Neural crest cell (in vitro differentiated cells): Measurements from ENCODE around the gene CRB1. TPM values are rescaled to one million over a fixed set of nuclear protein-coding genes. Genes with fewer than 3 reads are reported as not detected.
A peak's percentile ranks its signal among the peaks of the same experiment; 100 is the strongest.

ENCODE experiments used
- DNase-seq: peaks from one replicate; pipeline ENCODE4 v3.0.0; 2021; ENCODE audit warnings: low read depth, mixed read lengths, low spot score
- H3K27ac Mint-ChIP-seq: one replicate; pipeline ENCODE4 v1.8.0; 2021; ENCODE audit warnings: mild to moderate bottlenecking, mixed read lengths; ENCODE audit not compliant: unreplicated experiment
- H3K27me3 Mint-ChIP-seq: 2 replicates; pipeline ENCODE4 v1.8.0; 2021; ENCODE audit warnings: low read depth, mild to moderate bottlenecking, mixed read lengths
- H3K36me3 Mint-ChIP-seq: 2 replicates; pipeline ENCODE4 v1.8.0; 2021; ENCODE audit warnings: low read depth, mild to moderate bottlenecking, mixed read lengths
- H3K4me1 Mint-ChIP-seq: 2 replicates; pipeline ENCODE4 v1.8.0; 2021; ENCODE audit warnings: mixed read lengths
- H3K4me3 Mint-ChIP-seq: one replicate; pipeline ENCODE4 v1.8.0; 2021; ENCODE audit warnings: mild to moderate bottlenecking, mixed read lengths
- H3K9me3 Mint-ChIP-seq: 2 replicates; pipeline ENCODE4 v1.8.0; 2021; ENCODE audit warnings: mixed read lengths
- total RNA-seq: library from RNA; stranded (reverse); gene quantifications from 2 replicates; pipeline ENCODE4 v1.2.1, GENCODE V29; 2021
- TF ChIP-seq, protein P1 (sequence below): fragments of 200-600 bp; sonication (generic); conservative IDR thresholded peaks from 2 replicates; pipeline ENCODE4 v1.5.0; 2021; ENCODE audit warnings: antibody characterized with exemption, mild to moderate bottlenecking

Gene CRB1
- total RNA-seq, 1 donor from 2014 or later = 1.9 TPM

DNA sequence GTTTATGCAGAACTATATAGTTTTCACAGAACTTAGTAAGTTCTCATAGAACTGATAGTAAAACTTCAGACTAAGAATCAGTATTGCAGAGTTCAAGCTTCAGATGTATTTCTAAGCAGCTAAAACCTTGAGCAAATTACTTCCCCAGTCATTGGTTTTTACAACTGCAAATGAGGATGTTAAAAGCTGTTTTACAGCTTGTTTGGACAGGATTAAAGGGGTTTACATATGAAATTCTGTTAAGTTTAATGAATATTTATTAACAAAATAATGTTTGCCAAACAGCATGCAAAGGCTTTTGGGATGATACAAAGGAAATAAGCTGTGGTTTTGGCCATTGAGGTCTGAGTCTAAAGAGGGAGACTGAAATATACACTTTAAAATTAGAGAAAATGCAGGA, 39.1 kb downstream of the CRB1 start:
- no peaks in the 10 kb centered on the region for H3K27me3 Mint-ChIP-seq
- H3K4me1 Mint-ChIP-seq = peaks cover 4% of the 10 kb centered on the region
- H3K36me3 Mint-ChIP-seq = no peaks in the 10 kb centered on the region
- H3K4me3 Mint-ChIP-seq = no peak overlapping the region
- H3K27ac Mint-ChIP-seq = no peak overlapping the region
- H3K9me3 Mint-ChIP-seq = no peaks in the 10 kb centered on the region
- no peak for DNase-seq
- TF ChIP-seq, protein P1, sequence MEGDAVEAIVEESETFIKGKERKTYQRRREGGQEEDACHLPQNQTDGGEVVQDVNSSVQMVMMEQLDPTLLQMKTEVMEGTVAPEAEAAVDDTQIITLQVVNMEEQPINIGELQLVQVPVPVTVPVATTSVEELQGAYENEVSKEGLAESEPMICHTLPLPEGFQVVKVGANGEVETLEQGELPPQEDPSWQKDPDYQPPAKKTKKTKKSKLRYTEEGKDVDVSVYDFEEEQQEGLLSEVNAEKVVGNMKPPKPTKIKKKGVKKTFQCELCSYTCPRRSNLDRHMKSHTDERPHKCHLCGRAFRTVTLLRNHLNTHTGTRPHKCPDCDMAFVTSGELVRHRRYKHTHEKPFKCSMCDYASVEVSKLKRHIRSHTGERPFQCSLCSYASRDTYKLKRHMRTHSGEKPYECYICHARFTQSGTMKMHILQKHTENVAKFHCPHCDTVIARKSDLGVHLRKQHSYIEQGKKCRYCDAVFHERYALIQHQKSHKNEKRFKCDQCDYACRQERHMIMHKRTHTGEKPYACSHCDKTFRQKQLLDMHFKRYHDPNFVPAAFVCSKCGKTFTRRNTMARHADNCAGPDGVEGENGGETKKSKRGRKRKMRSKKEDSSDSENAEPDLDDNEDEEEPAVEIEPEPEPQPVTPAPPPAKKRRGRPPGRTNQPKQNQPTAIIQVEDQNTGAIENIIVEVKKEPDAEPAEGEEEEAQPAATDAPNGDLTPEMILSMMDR = no peak

GRCh38 chr1:197307551-197307950, 39.5 kb downstream of the CRB1 start:
- no peak overlapping the region for H3K4me3 Mint-ChIP-seq
- H3K27ac Mint-ChIP-seq = no peak overlapping the region
- TF ChIP-seq, protein P1 = no peak
- H3K4me1 Mint-ChIP-seq = peaks cover 4% of the 10 kb centered on the region
- no peaks in the 10 kb centered on the region for H3K9me3 Mint-ChIP-seq
- H3K27me3 Mint-ChIP-seq = no peaks in the 10 kb centered on the region
- H3K36me3 Mint-ChIP-seq = no peaks in the 10 kb centered on the region
- no peak for DNase-seq

DNA sequence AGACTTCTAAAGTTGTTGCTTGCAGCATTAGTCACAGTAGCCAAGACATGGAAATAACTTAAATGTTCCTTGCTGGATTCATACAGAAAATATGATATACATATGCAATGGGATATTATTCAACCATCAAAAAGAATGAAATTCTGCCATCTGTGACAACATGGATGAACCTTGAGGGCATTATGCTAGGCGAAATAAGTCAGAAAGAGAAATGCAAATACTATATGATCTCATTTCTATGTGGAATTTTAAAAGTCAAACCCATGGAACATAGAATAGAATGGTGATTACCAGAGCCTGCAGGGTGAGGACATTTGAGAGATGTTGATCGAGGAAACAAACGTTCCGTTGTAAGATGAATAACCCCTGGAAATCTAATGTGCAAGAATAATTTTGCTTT, 43.0 kb downstream of the CRB1 start:
- H3K27ac Mint-ChIP-seq = no peak overlapping the region
- TF ChIP-seq, protein P1 = no peak
- H3K27me3 Mint-ChIP-seq = no peaks in the 10 kb centered on the region
- H3K9me3 Mint-ChIP-seq = no peaks in the 10 kb centered on the region
- no peaks in the 10 kb centered on the region for H3K36me3 Mint-ChIP-seq
- H3K4me1 Mint-ChIP-seq = peaks cover 6% of the 10 kb centered on the region
- H3K4me3 Mint-ChIP-seq = no peak overlapping the region
- no peak for DNase-seq

- Mint-ChIP-seq H3K9me3 (no peaks in the 10 kb centered on the region), H3K27ac (no peak overlapping the region), H3K4me1 (peaks cover 6% of the 10 kb centered on the region), H3K27me3 (no peaks in the 10 kb centered on the region), H3K4me3 (no peak overlapping the region), H3K36me3 (no peaks in the 10 kb centered on the region)
- TF ChIP-seq, protein P1 = no peak
- no peak for DNase-seq
These were observed 44.1 kb downstream of the CRB1 start for GRCh38 chr1:197312163-197312562.

- H3K9me3 Mint-ChIP-seq = no peaks in the 10 kb centered on the region
- no peaks in the 10 kb centered on the region for H3K27me3 Mint-ChIP-seq
- no peaks in the 10 kb centered on the region for H3K36me3 Mint-ChIP-seq
- H3K27ac Mint-ChIP-seq = no peak overlapping the region
- DNase-seq = no peak
- H3K4me1 Mint-ChIP-seq = peaks cover 6% of the 10 kb centered on the region
- no peak overlapping the region for H3K4me3 Mint-ChIP-seq
- TF ChIP-seq, protein P1 = no peak
These were observed 45.7 kb downstream of the CRB1 start for GRCh38 chr1:197313713-197314112.

- no peaks in the 10 kb centered on the region for H3K9me3 Mint-ChIP-seq
- H3K4me1 Mint-ChIP-seq = peaks cover 6% of the 10 kb centered on the region
- peak overlapping the region; percentile 0 for H3K27ac Mint-ChIP-seq
- H3K4me3 Mint-ChIP-seq = no peak overlapping the region
- DNase-seq = no peak
- no peaks in the 10 kb centered on the region for H3K27me3 Mint-ChIP-seq
- TF ChIP-seq, protein P1 = no peak
- H3K36me3 Mint-ChIP-seq = no peaks in the 10 kb centered on the region
These were observed 46.6 kb downstream of the CRB1 start for GRCh38 chr1:197314682-197315081.
